Vagina (tissue), 2 donors: ENCODE measurements around the gene AKR1E2.

Experiments
- CTCF ChIP-seq, 3 experiments: fragments of 450-650 bp in 2 of 3; fragments of 200-600 bp in 1 of 3; sonication (generic) in 1 of 3; IDR thresholded peaks; one replicate each; pipeline ENCODE4 v1.5.1; 2017 to 2019; ENCODE audit warnings: antibody characterized with exemption in 3 of 3, mild to moderate bottlenecking in 2 of 3, moderate library complexity in 2 of 3
- POLR2A ChIP-seq, 2 donors: fragments of 450-650 bp; IDR thresholded peaks; one replicate each; pipeline ENCODE4 v1.6.1; 2017; ENCODE audit warnings: antibody characterized with exemption in 2 of 2, mild to moderate bottlenecking in 2 of 2, moderate library complexity in 2 of 2
- POLR2AphosphoS5 ChIP-seq, 2 donors: sonication (generic); formaldehyde crosslinking; IDR thresholded peaks; one replicate each; pipeline ENCODE4 v1.9.0; 2017; ENCODE audit warnings: antibody characterized with exemption in 2 of 2, mild to moderate bottlenecking in 2 of 2, low read depth in 1 of 2; ENCODE audit not compliant: insufficient read depth in 1 of 2

GRCh38 chr10:4845766-4846165, 19.8 kb downstream of the AKR1E2 start:
- TF ChIP-seq CTCF (IDR thresholded peaks at IDR 0.05) = no peak
- no peak for TF ChIP-seq POLR2AphosphoS5 (IDR thresholded peaks at IDR 0.05; ENCODE audit: insufficient read depth in 1 of 2, low read depth in 1 of 2)
- no peak for TF ChIP-seq POLR2A (IDR thresholded peaks at IDR 0.05)
